Stimulated activated CD8-positive, alpha-beta memory T cell treated with anti-CD3 and anti-CD28 coated beads, Interleukin-15, amount 100 ng/mL, for 48 hours (primary cell): Measurements from ENCODE around the gene KCNJ10.

ENCODE experiments used
- DNase-seq, 2 donors: peaks; one replicate each; pipeline ENCODE4 v3.0.0-alpha.2; 2020; ENCODE audit warnings: low read depth in 2 of 2

Gene KCNJ10

GRCh38 chr1:159964144-159964543, 105.8 kb downstream of the KCNJ10 start:
- DNase-seq: no peak

DNA sequence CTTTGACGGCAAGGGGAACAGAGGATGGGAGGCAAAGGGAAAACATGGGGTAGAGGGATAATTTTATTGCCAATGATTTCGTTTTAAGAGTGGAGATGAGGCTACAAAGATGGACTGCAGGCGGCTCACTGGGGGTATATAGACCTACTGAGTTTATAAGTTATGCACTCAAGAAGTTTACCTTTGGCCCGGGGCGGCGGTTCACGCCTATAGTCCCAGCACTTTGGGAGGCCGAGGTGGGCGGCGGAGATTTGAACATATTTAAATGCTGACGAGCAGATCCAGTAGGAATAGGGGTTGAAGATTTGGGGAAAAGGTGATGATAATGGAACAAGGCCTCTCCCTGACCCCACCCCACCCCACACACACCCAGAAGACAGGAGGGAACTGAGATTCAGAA, 107.8 kb downstream of the KCNJ10 start:
- DNase-seq: no peak

- DNase-seq: no peak
Measured at GRCh38 chr1:159961636-159962035, 108.3 kb downstream of the KCNJ10 start.

- no peak for DNase-seq
Measured at GRCh38 chr1:159960721-159961381, 109.1 kb downstream of the KCNJ10 start.

DNA sequence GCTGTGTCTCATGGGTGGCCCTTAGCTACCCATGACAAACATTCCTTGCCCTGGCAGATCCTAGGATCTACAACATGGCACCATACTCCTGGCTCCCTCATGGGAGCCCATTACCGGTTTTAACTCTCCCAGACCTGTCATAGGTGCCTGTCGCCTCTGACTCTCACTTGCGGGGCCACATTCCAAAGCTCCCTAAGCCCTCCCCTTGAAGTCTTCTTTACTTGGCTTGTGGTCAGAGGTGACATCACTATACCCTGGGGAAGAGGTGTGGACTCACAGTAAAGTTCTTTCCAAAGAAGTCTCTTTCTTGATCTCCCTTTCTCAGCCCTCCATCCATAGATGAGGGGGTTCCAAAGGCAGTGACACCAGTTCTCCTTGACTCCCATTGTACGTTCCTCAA, 110.5 kb downstream of the KCNJ10 start:
- no peak for DNase-seq

DNA sequence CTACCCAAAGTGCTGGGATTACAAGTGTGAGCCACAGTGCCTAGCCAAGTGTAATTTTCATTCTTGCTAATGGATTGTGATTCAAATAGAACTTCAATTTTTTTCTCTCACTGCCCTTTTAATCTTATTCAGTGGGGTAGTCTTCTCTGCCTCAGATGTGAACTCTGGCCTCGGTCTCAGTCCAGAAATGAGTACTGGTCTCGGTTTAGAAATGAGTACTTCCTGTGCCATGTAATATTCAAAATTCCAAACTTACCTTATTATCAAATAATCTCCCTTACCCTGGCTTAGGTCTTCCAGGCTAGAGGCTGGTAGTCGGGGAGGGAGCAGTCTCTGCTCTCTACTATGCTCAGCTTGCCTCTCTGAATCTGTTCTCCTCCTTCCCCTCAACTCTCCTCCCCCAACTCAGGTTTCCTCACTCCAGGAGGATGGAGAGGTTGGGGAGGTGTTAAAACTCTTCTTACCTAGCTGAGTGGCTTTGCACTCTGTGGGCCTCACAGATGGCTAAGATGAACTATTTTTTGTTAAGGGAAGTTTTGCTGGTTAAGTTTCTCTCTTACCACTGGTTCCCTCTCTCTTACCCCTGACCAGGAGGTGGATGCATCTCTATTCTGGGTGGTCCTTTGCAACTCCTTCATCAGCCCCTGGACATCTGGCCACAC, 111.1 kb downstream of the KCNJ10 start:
- DNase-seq: no peak

DNA sequence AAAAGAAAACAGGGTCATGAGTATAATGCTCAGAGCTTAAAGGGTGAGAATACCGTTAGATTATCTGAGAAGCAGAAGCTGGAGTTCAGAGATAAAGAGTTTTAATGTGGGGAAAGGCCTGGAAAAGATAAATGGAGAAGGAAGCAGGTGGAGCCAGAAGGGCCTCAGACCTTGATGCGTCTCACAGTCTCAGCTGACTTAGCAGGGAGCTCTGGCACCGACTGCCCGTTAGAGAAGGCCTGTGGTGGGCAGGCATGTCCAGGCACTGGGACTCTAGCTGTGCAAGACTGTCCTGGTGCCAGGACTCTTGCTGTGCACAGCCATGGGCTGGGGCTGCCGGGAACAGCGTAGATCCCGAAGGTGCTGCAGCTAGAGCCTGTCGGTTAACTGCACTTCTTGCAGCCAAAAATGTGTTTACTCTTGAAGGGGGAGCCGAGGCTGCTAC, 112.1 kb downstream of the KCNJ10 start:
- DNase-seq: no peak

GRCh38 chr1:159955456-159955855, 114.5 kb downstream of the KCNJ10 start:
- DNase-seq: no peak

DNA sequence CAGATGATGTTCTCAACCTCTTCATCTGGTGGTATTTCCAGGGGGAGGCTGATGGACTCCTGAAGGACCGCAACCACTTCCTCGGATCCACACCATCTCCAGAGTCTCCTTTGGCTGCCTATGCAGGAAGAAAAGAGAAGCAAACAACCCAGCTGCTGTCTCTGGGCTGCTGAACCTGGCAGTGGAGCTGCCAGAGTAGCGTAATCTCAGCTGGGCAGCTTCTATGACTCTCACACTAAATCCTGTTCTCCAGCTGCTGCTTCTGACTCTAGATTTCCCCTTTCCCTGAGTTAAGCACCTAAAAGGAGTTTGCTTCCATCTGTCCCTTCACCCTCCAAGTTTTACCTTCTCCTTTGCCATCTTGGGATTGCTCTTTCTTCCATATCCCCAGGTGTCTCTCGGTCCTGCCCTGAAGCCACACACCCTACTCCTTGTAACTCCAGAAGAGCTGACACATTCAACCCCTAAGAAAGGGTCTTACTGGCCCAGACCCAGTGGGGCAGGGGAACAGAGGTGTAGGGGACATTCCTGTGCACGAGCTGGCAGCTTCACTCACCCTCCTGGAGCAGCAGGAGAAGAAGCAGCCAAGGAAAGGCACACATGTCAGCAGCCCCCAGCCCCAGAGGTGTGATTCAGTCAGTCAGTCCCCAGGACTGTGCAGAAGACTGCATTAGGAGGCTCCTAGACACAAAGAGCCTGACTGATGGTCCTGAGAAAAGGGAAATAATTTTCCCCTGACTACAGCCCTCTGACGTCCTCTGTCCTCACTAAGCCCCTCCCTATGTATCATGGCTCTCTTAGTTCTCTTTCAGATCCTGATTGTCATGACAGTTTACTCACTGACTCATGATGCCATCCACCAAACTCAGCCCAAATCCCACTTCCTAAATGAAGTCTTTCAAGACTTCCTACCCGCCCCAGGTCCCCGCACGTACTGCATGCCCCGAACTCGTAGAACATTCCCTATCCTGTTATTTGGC, 116.1 kb downstream of the KCNJ10 start, which contains the start of gene SLAMF9:
Gene SLAMF9, minus strand, starts transcription at position 702 of the 980 bp plus-strand sequence. Its CDS starts 100 bp downstream, at position 602.
- no peak for DNase-seq

DNA sequence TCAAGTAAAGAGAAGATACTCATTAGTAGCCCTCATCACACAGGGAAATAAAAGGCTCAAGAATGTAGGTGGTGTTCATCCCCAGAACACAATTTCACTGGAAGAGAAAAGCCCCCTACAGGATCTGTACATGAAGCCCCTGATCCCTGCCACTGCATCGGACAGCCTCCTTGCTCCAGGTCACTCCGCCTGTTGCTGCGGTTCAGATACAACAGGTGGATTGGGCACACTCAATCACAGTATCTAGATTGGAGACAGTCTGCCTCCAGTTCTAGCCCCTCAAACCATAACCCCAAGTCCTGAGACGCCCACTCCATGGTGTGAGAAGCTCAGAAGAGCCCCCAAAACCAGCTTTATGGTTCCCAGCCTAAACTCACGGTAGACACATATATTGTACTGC, 117.0 kb downstream of the KCNJ10 start:
- no peak for DNase-seq

GRCh38 chr1:159951551-159951950, 118.4 kb downstream of the KCNJ10 start:
- no peak for DNase-seq

DNA sequence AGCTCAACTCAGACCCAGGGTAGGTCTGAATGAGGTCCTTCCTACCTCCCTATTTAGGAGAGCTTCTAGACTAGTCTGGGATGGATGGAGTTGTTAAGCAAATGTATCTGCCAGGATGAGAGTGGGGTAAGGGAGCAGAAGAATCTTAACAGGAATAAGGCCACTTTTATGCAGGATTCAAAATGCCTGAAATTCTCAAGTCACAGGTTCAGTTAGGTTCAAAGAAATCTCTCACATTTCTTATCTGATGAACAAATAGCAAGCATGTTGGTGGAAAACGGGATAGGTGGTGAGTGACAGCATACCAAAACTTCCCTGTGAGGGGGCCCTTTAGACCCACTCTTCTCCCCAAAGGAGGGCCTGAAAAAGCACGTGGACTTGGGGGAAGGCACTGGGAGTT, 118.9 kb downstream of the KCNJ10 start:
- no peak for DNase-seq

- DNase-seq: no peak
Measured at GRCh38 chr1:159949981-159950381, 120.0 kb downstream of the KCNJ10 start.

- no peak for DNase-seq
Measured at GRCh38 chr1:159949123-159949522, 120.8 kb downstream of the KCNJ10 start.
